NCI-H187 treated with DMSO at 0.1 percent for 48 hours (cell line): Measurements from ENCODE around the gene ARHGEF2.
"Not testable (repeated sequence)": the region's sequence is repeated elsewhere in the genome, so short reads cannot be mapped to it uniquely, and the experiment has no call there.

ENCODE experiments used
- DNase-seq: peaks from one replicate; lab custom pipeline; 2025; lab: John Stamatoyannopoulos, UW

ARHGEF2 gene

GRCh38 chr1:155942578-155943141 is 35.7 kb downstream of the ARHGEF2 start:
- DNase-seq, result no peak

GRCh38 chr1:155941845-155942531 is 36.4 kb downstream of the ARHGEF2 start:
- no peak for DNase-seq

GRCh38 chr1:155940993-155941844 is 37.1 kb downstream of the ARHGEF2 start, which contains the start of gene RXFP4:
Gene RXFP4 (plus strand): TSS chr1:155941638. CDS start chr1:155941710, 72 bp downstream.
- no peak for DNase-seq

- DNase-seq, result no peak
Measured at GRCh38 chr1:155940482-155940992, 37.8 kb downstream of the ARHGEF2 start.

- DNase-seq, result peak; percentile 32
Measured at GRCh38 chr1:155938220-155938627, 40.1 kb downstream of the ARHGEF2 start.

GRCh38 chr1:155934936-155935590 is 43.3 kb downstream of the ARHGEF2 start:
- peak; percentile 71 for DNase-seq

GRCh38 chr1:155934097-155934935 is 44.0 kb downstream of the ARHGEF2 start, which contains the start of gene KHDC4:
Gene KHDC4 (minus strand): TSS chr1:155934413. CDS start chr1:155934373, 40 bp downstream.
- peak; percentile 100 for DNase-seq

GRCh38 chr1:155933591-155934096 is 44.7 kb downstream of the ARHGEF2 start:
- no peak for DNase-seq

- no peak for DNase-seq
Measured at GRCh38 chr1:155932487-155932886, 45.9 kb downstream of the ARHGEF2 start.

- DNase-seq, result no peak
Measured at GRCh38 chr1:155932081-155932480, 46.3 kb downstream of the ARHGEF2 start.

GRCh38 chr1:155931332-155932038 is 46.9 kb downstream of the ARHGEF2 start:
- DNase-seq, result no peak

- DNase-seq, result not testable (repeated sequence)
Measured at GRCh38 chr1:155930725-155931124, 47.6 kb downstream of the ARHGEF2 start.

- DNase-seq, result no peak
Measured at GRCh38 chr1:155929057-155929456, 49.3 kb downstream of the ARHGEF2 start.

GRCh38 chr1:155925506-155925905 is 52.8 kb downstream of the ARHGEF2 start:
- no peak for DNase-seq

GRCh38 chr1:155920717-155921116 is 57.6 kb downstream of the ARHGEF2 start:
- no peak for DNase-seq

GRCh38 chr1:155919801-155920200 is 58.5 kb downstream of the ARHGEF2 start:
- DNase-seq, result no peak

GRCh38 chr1:155918660-155919059 is 59.7 kb downstream of the ARHGEF2 start:
- no peak for DNase-seq

- no peak for DNase-seq
Measured at GRCh38 chr1:155913969-155914757, 64.2 kb downstream of the ARHGEF2 start.

GRCh38 chr1:155912056-155912536 is 66.3 kb downstream of the ARHGEF2 start:
- no peak for DNase-seq
